ENCODE measurements around the gene IL5.

The IL5 gene

GRCh38 chr5:132497488-132497997, 45.8 kb downstream of the IL5 start:
- no peak for DNase-seq

- DNase-seq, result no peak
Measured at GRCh38 chr5:132496631-132497487, 46.5 kb downstream of the IL5 start.

DNA sequence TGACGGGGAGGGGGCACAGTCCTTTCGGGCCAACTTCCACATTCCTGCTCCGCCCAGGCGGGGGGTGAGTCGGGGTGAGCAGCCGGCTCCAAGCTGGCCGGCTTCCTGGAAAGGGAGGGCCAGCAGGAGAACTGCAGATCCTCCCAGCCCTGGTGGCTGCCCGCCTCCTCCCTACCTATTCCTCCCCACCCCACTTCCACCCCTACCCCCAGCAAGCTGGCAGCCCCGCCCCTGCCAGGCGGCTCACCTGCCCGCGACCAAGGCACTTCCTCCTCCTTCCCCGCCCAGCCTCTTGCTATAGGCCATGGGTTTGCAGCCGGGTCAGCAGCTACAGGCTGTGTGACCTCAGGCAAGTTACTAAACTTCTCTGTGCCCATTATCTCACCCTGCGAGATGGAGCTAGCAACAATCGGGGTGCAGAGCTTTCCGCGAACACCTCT, 47.1 kb downstream of the IL5 start:
- DNase-seq, result peak; percentile 14

DNA sequence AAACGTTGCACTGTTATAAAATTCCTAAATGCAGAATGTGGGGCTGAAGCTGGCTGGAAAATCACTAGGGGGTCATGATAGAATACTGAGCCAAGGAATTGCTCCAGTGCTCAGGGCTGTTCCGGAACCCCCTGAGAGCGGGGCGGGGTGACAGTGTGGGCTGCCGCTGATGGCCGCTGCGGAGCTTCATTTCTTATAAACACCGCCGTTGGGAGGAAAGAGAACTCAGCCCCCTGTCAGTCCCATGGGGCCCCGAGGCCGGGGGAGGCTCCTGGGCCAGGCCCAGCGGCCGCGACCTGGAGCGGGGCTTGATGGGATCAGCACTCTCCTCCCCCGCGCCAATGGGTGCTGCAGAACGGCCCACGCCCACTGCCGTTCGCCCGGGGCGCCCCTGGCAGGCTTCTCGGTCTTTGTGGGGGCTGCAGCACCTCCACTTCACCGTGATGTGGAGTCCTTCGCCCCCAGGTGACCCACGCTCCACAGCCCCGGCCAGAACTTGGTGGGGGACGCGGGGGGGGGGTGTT, 47.6 kb downstream of the IL5 start:
- DNase-seq, result peak; percentile 36

DNA sequence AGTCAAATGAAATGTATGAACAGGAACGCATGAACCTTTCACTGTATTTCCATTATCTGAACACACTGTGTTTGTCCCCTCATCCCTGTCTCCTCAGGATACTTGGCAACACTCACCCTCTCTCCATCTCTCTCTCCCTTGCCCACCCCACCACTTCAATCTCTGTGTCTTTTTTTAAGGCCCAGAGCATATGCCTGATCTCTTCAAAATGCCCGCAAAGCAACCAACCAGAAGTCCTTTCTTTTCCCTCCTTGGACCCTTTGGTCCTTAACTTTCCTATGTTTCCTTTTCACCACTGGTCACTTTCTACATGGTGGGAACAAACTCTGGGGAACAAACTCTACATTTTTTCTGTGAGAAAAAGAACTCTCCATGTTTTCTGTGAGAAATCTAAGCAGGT, 49.5 kb downstream of the IL5 start:
- no peak for DNase-seq

DNA sequence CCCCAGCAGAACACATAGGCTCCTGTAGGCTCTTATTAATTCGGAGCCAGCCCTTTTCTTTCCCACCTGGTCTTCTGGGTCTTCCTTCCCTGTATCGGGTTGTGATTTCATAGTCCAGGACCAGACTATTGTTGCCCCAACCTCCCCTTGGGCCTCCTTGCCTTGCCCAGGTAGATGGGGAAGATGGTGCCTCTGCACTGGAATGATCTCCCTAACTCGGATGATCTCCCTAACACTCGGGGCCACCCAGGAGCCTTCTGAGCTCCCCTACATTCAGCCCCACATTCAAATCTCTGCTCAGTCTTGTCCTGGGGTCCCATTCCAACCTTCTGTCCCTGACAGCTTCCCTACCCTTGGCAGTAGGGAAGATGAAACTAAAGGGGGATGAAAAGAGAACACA, 50.1 kb downstream of the IL5 start:
- DNase-seq, result no peak

GRCh38 chr5:132492386-132493125, 50.8 kb downstream of the IL5 start:
- DNase-seq, result no peak

All from NCI-H1694 treated with DMSO at 0.1 percent for 48 hours (cell line).